Left hindlimb (tissue), 1 donor: ENCODE results near the gene GPR107.

Experiments used
- DNase-seq: peaks from one replicate; pipeline ENCODE4 v3.0.0-alpha.2; 2018

GPR107 gene

GRCh38 chr9:130112538-130113151 lies 58.9 kb downstream of the GPR107 start:
- DNase-seq, result no peak

DNA sequence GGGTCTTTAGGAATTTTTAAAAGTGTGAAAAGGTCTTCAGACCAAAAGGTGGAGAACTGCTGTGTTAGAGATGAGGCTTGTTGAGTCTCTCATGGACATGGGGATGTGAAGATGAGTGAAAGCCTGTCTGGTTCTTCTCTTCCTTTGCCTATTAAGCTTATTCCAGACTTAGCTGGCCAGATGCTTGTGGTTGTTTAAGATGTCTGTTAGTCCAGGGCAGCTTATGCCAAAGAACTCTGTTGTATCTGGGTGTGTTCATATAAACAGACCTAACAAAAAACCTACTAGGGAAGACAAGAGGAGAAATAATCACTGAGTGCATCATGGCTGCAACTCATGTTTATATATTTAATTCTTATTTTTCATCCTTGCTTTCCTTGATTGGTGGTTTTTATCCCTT lies 61.0 kb downstream of the GPR107 start:
- DNase-seq, result no peak

DNA sequence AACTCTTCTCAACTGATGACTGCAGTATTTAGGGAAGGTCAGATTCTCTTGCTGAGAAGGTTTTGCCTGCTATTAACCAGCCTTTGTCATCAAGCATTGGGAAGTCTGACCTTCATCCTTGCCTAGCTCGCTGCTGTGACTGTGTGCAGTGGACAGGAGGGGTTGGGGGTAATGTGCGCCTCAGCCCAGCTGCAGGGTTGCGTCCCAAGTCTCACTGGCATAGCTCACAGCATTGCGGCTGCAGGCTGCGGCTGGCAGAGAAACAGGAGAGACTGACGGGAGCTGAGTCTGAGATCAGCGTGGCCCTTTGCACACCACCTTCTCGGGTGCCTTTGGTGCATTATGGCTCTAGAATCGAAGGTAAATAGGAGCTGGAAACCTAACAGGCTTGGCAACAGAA lies 62.6 kb downstream of the GPR107 start:
- no peak for DNase-seq

- no peak for DNase-seq
Measured at GRCh38 chr9:130117376-130117775, 63.7 kb downstream of the GPR107 start.

GRCh38 chr9:130117816-130118632 lies 64.3 kb downstream of the GPR107 start:
- DNase-seq, result no peak

DNA sequence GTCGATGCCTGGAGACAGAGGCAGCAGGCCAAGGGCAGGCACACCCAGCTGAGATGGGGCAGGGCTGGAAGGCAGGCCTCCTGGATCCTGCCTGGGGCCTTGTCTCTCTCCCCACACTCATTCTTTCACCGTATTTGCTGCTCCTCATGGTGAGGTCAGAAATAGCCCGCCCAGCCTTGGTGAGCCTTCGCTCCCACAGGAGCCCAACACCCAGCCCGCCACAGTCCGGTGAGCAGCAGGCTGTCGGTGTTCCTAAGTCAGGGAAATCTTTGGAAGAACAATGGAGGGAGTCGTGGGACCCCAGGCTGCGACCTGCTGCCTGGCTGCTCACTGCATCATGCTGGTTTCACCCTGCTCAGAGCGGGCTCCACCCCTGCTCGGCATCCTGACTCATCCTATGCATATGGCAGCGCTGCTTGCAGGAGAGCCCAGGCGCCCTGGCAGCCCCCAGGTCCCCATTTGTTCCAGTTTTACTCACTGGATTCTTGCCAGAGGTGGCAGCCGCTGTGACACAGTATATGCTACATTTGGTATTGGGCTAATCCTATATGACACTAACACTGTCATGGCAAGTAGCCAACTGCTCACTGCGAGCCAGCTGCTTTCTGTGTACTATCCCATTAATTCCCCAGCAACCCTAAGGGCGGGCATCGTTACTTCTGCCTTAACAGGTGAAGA lies 65.3 kb downstream of the GPR107 start:
- DNase-seq, result peak; percentile 81

DNA sequence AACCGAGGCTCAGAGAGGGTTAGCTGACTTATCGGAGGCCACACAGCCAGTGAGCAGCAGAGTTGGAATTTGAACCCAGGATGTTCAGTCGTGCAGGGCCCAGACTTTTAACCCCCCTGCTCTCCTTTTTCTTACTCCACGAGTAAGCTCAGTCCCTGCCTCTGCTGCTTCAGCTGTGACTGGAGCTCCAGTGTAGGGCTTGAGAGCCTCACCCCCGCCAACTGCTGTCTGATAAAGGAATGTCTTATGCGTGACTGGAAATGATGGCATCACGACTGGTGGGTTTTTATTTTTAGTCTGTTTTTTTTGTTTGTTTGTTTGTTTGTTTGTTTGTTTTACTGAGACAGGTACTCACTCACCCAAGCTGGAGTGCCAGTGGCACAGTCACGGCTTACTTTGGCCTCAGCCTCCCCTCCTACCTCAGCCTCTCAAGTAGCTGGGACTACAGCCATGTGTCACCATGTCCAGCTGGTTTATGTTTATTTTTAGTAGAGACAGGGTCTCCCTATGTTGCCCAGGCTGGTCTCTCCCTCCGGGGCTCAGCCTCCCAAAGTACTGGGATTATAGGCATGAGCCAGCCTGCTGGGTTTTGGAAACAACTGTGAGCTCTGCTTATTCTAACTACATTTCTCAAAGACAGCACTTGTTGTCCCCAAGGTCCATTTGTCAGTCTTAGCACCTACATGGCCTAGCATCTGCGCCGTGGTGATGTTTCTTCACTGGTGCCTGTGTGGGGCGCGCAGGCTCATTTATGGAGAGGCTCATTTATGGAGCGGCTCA lies 66.0 kb downstream of the GPR107 start:
- no peak for DNase-seq

DNA sequence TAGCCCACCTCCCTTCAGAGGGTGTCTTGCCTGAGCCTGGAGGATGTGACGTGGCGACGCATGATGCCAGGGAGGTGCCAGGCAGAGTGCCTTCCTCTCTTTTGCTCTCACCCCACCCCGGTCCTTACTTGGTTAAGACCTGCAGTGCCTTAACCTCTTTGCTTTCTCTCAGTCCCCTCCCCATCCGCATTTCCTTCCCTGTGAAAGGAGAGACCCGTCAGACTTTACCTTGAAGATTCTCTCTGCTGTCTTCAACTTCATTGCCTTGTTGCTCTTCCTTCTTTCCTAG lies 66.5 kb downstream of the GPR107 start:
- no peak for DNase-seq

GRCh38 chr9:130120832-130121231 lies 67.1 kb downstream of the GPR107 start:
- DNase-seq, result no peak

DNA sequence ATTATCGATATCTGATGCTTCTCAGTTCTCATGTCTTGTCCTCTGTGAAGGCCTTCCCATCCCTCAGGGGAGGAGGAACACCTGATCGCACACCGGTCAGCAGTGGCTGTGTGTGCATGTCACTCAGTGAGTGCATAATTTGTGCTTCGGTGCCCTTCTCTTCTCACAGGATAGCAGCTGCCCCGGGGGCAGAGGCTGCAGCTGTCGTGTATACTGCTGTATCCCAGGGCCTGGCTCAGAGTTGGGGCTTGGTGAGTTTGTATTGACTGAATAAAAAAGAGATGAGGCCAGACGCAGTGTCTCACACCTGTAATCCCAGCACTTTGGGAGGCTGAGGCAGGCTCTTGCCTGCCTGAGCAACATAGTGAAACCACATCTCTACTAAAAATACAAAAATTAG lies 68.8 kb downstream of the GPR107 start:
- no peak for DNase-seq

- DNase-seq, result no peak
Measured at GRCh38 chr9:130124085-130124860, 70.6 kb downstream of the GPR107 start.

GRCh38 chr9:130126721-130127433 lies 73.2 kb downstream of the GPR107 start:
- no peak for DNase-seq

DNA sequence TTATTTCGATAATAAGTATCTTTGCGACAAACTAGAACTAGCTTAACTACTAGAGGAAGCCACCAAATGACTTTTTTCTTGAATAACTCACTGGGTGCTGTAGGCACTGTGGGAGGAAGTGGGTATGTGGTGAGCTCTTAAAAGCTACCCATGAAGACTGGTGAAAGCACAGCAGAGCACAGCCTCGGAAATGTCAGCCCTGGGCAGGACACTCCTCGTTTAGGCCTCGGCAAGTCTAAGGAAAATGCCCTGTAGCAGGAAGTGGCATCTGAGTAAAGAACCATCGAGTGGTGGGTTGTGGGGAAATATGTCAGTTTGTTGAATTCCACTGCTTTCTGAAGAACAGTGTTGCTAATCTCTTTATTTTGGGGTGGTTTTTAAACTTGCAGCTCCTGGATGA lies 74.5 kb downstream of the GPR107 start:
- no peak for DNase-seq

- no peak for DNase-seq
Measured at GRCh38 chr9:130128733-130129431, 75.2 kb downstream of the GPR107 start.

DNA sequence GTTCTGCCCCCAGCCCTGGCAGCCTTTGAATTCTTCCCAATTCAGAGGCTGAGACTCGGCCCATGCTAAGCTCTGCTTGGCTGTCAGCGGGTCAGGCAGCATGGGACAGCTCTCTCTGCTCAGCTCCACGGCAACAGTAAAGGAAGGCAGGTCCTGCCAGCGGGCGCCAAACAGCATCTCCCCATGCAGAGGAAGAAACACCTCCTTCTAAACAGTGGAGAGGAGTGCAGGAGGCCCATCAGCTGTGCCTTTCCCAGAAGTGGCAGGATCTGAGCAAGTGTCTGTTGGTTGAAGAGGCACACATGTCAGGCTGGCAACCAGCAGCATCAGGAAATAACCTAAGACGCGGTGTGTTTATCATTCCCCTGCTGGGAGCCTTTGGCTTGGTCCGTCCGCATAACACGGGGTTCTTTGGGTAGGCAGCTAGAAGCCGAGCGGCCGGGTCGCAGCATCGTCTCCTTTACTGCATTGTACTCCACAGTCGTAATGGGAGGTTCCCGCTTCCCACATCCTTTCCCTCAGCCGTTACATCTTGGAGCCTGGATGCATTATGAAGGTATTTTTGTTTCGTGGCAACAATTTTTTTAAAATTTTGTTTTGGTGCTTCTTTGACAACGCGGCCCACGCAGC lies 75.8 kb downstream of the GPR107 start:
- DNase-seq, result no peak

- no peak for DNase-seq
Measured at GRCh38 chr9:130132746-130133145, 79.0 kb downstream of the GPR107 start.

DNA sequence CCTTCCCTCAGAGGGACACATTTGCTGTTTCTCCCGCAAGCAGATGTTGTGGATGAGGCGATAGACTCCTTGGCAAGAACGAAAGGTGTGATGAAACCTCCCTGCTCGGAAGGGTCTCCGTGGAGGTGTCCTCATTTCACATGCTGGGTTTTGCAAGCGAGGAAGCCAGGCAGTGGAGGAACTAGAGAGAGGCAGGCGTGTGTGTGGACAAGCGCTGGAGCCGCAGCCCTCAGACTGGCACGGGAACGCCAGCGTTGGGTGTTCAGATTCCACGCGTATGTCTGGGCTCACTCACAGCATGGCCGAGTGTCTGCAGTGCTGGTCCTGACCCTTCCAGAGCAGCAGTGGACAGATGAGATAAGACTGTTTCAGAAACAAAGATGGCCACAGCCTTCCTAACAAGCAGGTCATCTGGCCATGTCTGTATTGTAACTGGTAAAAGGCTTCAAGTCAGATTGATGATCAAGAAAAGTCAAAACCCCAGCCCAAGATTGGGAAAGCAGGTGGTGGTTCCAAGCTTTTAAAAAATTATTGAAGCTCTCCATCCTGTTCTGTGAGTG lies 83.5 kb downstream of the GPR107 start:
- DNase-seq, result no peak

- no peak for DNase-seq
Measured at GRCh38 chr9:130137641-130138081, 84.0 kb downstream of the GPR107 start.

DNA sequence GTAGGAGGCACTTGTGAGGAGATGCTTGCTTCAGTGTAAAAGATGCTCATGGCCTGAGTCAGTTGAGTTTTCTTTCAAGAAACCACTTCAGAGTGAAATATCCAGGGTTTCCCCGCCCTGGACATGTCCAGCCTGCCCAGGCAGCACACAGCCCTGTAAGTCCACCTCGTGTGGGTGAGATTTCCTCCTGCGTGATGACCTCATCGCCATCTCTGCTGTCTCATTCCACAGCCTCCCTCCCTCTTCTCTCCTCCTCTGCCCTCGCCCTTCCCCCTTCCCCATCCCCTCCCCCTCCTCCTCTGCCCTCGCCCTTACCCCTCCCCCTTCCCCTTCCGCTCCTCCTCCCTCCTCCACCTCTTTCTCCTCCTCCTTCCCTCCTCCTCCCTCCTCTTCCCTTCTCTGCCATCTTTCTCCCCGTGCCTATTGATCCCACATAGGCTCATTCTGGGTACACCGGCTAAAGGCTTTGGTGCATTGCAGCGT lies 84.5 kb downstream of the GPR107 start:
- peak; percentile 54 for DNase-seq

GRCh38 chr9:130138791-130139190 lies 85.1 kb downstream of the GPR107 start:
- DNase-seq, result peak; percentile 63
